HCT116 (cell line): ENCODE data around the gene NOLC1. TPM values are rescaled to one million over a fixed set of nuclear protein-coding genes. Genes with fewer than 3 reads are reported as not detected.

ENCODE experiments used
- ATAC-seq: fragments of 200-7000 bp; cut with Tn5 transposase; 2 replicates; pipeline ENCODE4 v1.9.1; 2020; ENCODE audit warnings: mild to moderate bottlenecking, moderate library complexity
- BruUV-seq: library from RNA; stranded (reverse); fragments of 400-500 nt; replicated peaks from 2 replicates; lab custom pipeline; 2021; lab: Mats Ljungman, UMichigan
- CTCF ChIA-PET: fragments of 300-600 bp; sonication (Branson Sonifier 250); formaldehyde crosslinking; loops from one replicate; lab custom pipeline; 2021; ENCODE audit warnings: antibody characterized with exemption; lab: Charles Lee
- POLR2A ChIA-PET: fragments of 300-600, 350-600 bp; sonication (Branson Sonifier 250); formaldehyde crosslinking; loops from one replicate; lab custom pipeline; 2021; ENCODE audit warnings: antibody characterized with exemption; lab: Charles Lee
- RAD21 ChIA-PET, 2 experiments: fragments of 300-600 bp; sonication (Branson Sonifier 250); formaldehyde crosslinking; loops; one replicate each; lab custom pipeline; 2023; ENCODE audit warnings: low total read pairs in 2 of 2; ENCODE audit not compliant: uncharacterized antibody in 2 of 2, unreplicated experiment in 2 of 2, low non-redundant PET in 1 of 2; lab: Charles Lee
- DNase-seq: peaks from one replicate; pipeline ENCODE4 v3.0.0-alpha.2; 2010; ENCODE audit warnings: low read depth, low spot score
- H2AFZ ChIP-seq: fragments of 200-600 bp; shearing (Covaris generic), sonication (generic); 2 replicates; pipeline ENCODE4 v1.6.1; 2017; ENCODE audit warnings: low read depth, mixed run types, mixed read lengths, antibody characterized with exemption, low read length; ENCODE audit not compliant: poor library complexity, severe bottlenecking
- H3K27ac ChIP-seq: 2 replicates; pipeline ENCODE4 v1.5.1; 2012; ENCODE audit warnings: low read depth, low read length
- H3K27me3 ChIP-seq: fragments of 200-600 bp; sonication (generic); 2 replicates; pipeline ENCODE4 v1.6.1; 2016; ENCODE audit warnings: mixed run types, low read length, mixed read lengths; ENCODE audit not compliant: insufficient read depth
- H3K36me3 ChIP-seq, 2 experiments: fragments of 200-500 bp in 1 of 2; fragments of 200-600 bp in 1 of 2; sonication (Bioruptor generic) in 1 of 2; sonication (generic) in 1 of 2; 2 replicates each; pipeline versions ENCODE4 v1.5.1 to v1.6.1; 2014 to 2016; ENCODE audit warnings: low read length in 2 of 2, inconsistent platforms in 1 of 2, mixed read lengths in 1 of 2, mixed run types in 1 of 2; ENCODE audit not compliant: insufficient read depth in 2 of 2, control insufficient read depth in 1 of 2
- H3K4me1 ChIP-seq, 2 experiments: fragments of 200-600 bp in 1 of 2; sonication (generic) in 1 of 2; 2 replicates each; pipeline versions ENCODE4 v1.5.1 to v1.6.1; 2012 to 2017; ENCODE audit warnings: low read length in 2 of 2, inconsistent platforms in 1 of 2, mild to moderate bottlenecking in 1 of 2, mixed read lengths in 1 of 2, mixed run types in 1 of 2, moderate library complexity in 1 of 2; ENCODE audit not compliant: insufficient read depth in 2 of 2, control insufficient read depth in 1 of 2
- H3K4me2 ChIP-seq: fragments of 200-600 bp; sonication (generic); 2 replicates; pipeline ENCODE4 v1.6.1; 2017; ENCODE audit warnings: mixed run types, low read length, mixed read lengths
- H3K4me3 ChIP-seq, 2 experiments: fragments of 200-600 bp in 1 of 2; sonication (generic) in 1 of 2; replicated peaks in 1 of 2; 2 replicates each; pipeline ENCODE4 v1.5.1; 2011 to 2016; ENCODE audit warnings: low read length in 2 of 2, control low read depth in 1 of 2, low read depth in 1 of 2, mild to moderate bottlenecking in 1 of 2, mixed read lengths in 1 of 2, mixed run types in 1 of 2
- H3K79me2 ChIP-seq: fragments of 200-600 bp; sonication (generic); 2 replicates; pipeline ENCODE4 v1.6.1; 2017; ENCODE audit warnings: mild to moderate bottlenecking, mixed run types, low read length, moderate library complexity, mixed read lengths; ENCODE audit not compliant: insufficient read depth
- H3K9ac ChIP-seq: fragments of 200-600 bp; sonication (generic); 2 replicates; pipeline ENCODE4 v1.6.1; 2016; ENCODE audit warnings: low read length, mixed read lengths
- H3K9me2 ChIP-seq: fragments of 200-600 bp; sonication (generic), shearing (Covaris generic); 2 replicates; pipeline ENCODE4 v1.6.1; 2017; ENCODE audit warnings: mixed run types, mild to moderate bottlenecking, moderate library complexity; ENCODE audit not compliant: insufficient read depth
- H3K9me3 ChIP-seq, 2 experiments: fragments of 200-500 bp in 1 of 2; fragments of 200-600 bp in 1 of 2; sonication (Bioruptor generic) in 1 of 2; sonication (generic) in 1 of 2; 2 replicates each; pipeline ENCODE4 v1.6.1; 2014 to 2017; ENCODE audit warnings: low read length in 2 of 2, mixed read lengths in 2 of 2, inconsistent platforms in 1 of 2, low read depth in 1 of 2, mild to moderate bottlenecking in 1 of 2, mixed run types in 1 of 2, moderate library complexity in 1 of 2; ENCODE audit not compliant: control insufficient read depth in 1 of 2, insufficient read depth in 1 of 2
- H4K20me1 ChIP-seq: fragments of 200-600 bp; sonication (generic), shearing (Covaris generic); 2 replicates; pipeline ENCODE4 v1.6.1; 2017; ENCODE audit warnings: mixed run types, mild to moderate bottlenecking, moderate library complexity; ENCODE audit not compliant: insufficient read depth
- CBX3 ChIP-seq: IDR thresholded peaks from 2 replicates; pipeline ENCODE4 v1.6.1; 2012; ENCODE audit warnings: low read depth
- EGR1 ChIP-seq: IDR thresholded peaks from 2 replicates; pipeline ENCODE4 v1.6.1; 2012; ENCODE audit warnings: low read depth
- ELF1 ChIP-seq: IDR thresholded peaks from 2 replicates; pipeline ENCODE4 v1.6.1; 2012; ENCODE audit warnings: low read depth, borderline replicate concordance
- FOSL1 ChIP-seq: IDR thresholded peaks from 2 replicates; pipeline ENCODE4 v1.6.1; 2012; ENCODE audit warnings: low read depth
- JUND ChIP-seq: IDR thresholded peaks from 2 replicates; pipeline ENCODE4 v1.6.1; 2012
- MAX ChIP-seq: IDR thresholded peaks from 2 replicates; pipeline ENCODE4 v1.6.1; 2012
- POLR2A ChIP-seq: IDR thresholded peaks from 2 replicates; pipeline ENCODE4 v1.7.0; 2011; ENCODE audit warnings: borderline replicate concordance; ENCODE audit not compliant: insufficient read depth, insufficient read length; ENCODE audit errors: extremely low read depth
- POLR2AphosphoS5 ChIP-seq: IDR thresholded peaks from 2 replicates; pipeline ENCODE4 v1.6.1; 2011; ENCODE audit warnings: mild to moderate bottlenecking, low read depth, low read length, moderate library complexity
- RAD21 ChIP-seq: IDR thresholded peaks from 2 replicates; pipeline ENCODE4 v1.6.1; 2012; ENCODE audit warnings: low read depth, mild to moderate bottlenecking
- REST ChIP-seq: IDR thresholded peaks from 2 replicates; pipeline ENCODE4 v1.6.1; 2012; ENCODE audit warnings: low read depth
- SP1 ChIP-seq: IDR thresholded peaks from 2 replicates; pipeline ENCODE4 v1.6.1; 2012; ENCODE audit warnings: low read depth
- SRF ChIP-seq: IDR thresholded peaks from 2 replicates; pipeline ENCODE4 v1.6.1; 2012; ENCODE audit warnings: low read depth
- YY1 ChIP-seq: IDR thresholded peaks from 2 replicates; pipeline ENCODE4 v1.6.1; 2011; ENCODE audit warnings: low read length, low read depth, moderate library complexity, mild to moderate bottlenecking; ENCODE audit not compliant: insufficient replicate concordance; ENCODE audit errors: extremely low read depth
- ZFX ChIP-seq: fragments of 450-650 bp; IDR thresholded peaks from 2 replicates; pipeline ENCODE4 v1.6.1; 2017
- ZNF274 ChIP-seq: fragments of 200-500 bp; sonication (Bioruptor generic); IDR thresholded peaks from 2 replicates; pipeline ENCODE4 v1.6.1; 2014; ENCODE audit warnings: mild to moderate bottlenecking, low read depth, low read length, inconsistent platforms
- intact Hi-C: fragments of 100-400 bp; cut with micrococcal nuclease; formaldehyde crosslinking; loops from 2 replicates; pipeline ENCODE4 v1.10.0; 2022
- total RNA-seq: library from RNA; stranded (reverse); gene quantifications from one replicate; pipeline ENCODE4 v1.2.1, GENCODE V29; 2021; ENCODE audit not compliant: unreplicated experiment

The NOLC1 gene
- total RNA-seq, 1 experiment from 2014 or later = 231 TPM

DNA sequence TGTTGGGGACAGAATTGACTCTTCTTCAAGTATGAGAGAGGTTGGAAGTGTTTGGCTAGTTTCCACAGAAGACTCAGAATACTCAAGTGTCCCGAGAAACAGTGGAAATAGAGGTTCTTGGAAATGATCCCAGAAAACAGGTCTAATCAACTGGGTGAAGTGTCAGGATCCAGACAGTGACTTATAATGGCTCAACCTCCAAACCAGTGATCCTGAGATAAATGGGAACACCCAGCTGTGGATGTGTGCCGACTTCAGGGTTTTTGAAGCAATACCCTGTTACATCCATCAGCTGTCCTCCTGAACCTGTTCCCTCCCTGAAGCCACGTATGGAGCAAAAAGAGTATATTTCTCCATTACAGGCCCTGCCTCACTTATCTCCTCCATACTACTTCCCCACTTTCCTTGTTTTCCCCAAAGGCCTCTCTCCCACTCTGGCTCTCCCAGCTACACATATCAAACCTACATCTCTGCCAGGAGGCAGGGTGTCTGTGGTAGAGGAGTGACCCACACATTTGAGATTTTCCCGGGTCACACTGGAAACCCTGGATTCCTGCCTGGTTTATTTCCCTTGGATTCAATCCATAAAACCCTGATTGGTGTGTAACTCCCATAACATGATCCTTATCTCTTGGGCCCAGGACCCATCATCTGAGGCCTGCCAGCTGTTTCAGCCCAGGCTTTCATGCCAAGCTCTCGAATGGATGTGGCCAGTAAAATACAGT, 56.3 kb downstream of the NOLC1 start:
- POLR2A ChIA-PET = interaction anchor here (0.6 to 1.3 kb wide), 3 partner anchors 8 to 39 kb away, joined by 3 to 4 read pairs (median 3); no protein-coding TSS in a partner anchor
- CTCF ChIA-PET = interaction anchor here (1.2 to 1.4 kb wide), 3 partner anchors 22 to 39 kb away, joined by 3 to 7 read pairs (median 3); no protein-coding TSS in a partner anchor
- Histone ChIP-seq H3K27ac (no peak overlapping the region), H3K9me3 (no peaks in the 10 kb centered on the region), H4K20me1 (no peaks in the 10 kb centered on the region), H3K9me2 (no peaks in the 10 kb centered on the region), H3K36me3 (no peaks in the 10 kb centered on the region), H2AFZ (no peak overlapping the region), H3K79me2 (no peaks in the 10 kb centered on the region), H3K4me2 (no peak overlapping the region), H3K27me3 (no peaks in the 10 kb centered on the region), H3K4me3 (no peak overlapping the region), H3K9ac (no peak overlapping the region), H3K4me1 (no peaks in the 10 kb centered on the region)
- no TSS peak for BruUV-seq
- RAD21 ChIA-PET = no interaction called here
- ATAC-seq (no peak), DNase-seq (no peak)
- TF ChIP-seq POLR2AphosphoS5 (no peak), JUND (no peak), EGR1 (no peak), FOSL1 (no peak), ZNF274 (no peak), ELF1 (no peak), RAD21 (no peak), CBX3 (no peak), SP1 (no peak)
- intact Hi-C loops = no loop called here

GRCh38 chr10:102211615-102212299, 59.6 kb downstream of the NOLC1 start:
- ATAC-seq (no peak), DNase-seq (no peak)
- H3K4me2 ChIP-seq = no peak overlapping the region
- RAD21 ChIA-PET = no interaction called here
- H3K27ac ChIP-seq = no peak overlapping the region
- H3K36me3 ChIP-seq = no peaks in the 10 kb centered on the region
- no peaks in the 10 kb centered on the region for H3K4me1 ChIP-seq
- no peaks in the 10 kb centered on the region for H3K9me2 ChIP-seq
- H3K9me3 ChIP-seq = no peaks in the 10 kb centered on the region
- POLR2A ChIA-PET = no interaction called here
- no peaks in the 10 kb centered on the region for H3K27me3 ChIP-seq
- CTCF ChIA-PET = interaction anchor here (1.7 to 1.8 kb wide), 2 partner anchors 19 to 42 kb away, joined by 5 to 7 read pairs; no protein-coding TSS in a partner anchor
- TF ChIP-seq SRF = no peak
- TF ChIP-seq ELF1 = no peak
- no peak for TF ChIP-seq ZFX
- TF ChIP-seq FOSL1 = no peak
- TF ChIP-seq ZNF274 = no peak
- no peak for TF ChIP-seq RAD21
- no peak for TF ChIP-seq EGR1
- no peak for TF ChIP-seq YY1
- no peak for TF ChIP-seq POLR2AphosphoS5
- TF ChIP-seq CBX3 = no peak
- TF ChIP-seq REST = no peak
- TF ChIP-seq POLR2A = no peak
- TF ChIP-seq SP1 = no peak
- no peak for TF ChIP-seq MAX
- no peak overlapping the region for H3K9ac ChIP-seq
- no TSS peak for BruUV-seq
- intact Hi-C loops = no loop called here
- no peaks in the 10 kb centered on the region for H3K79me2 ChIP-seq
- no peaks in the 10 kb centered on the region for H4K20me1 ChIP-seq
- H3K4me3 ChIP-seq = no peak overlapping the region
- no peak overlapping the region for H2AFZ ChIP-seq
